Measurements from ENCODE around the gene RUBCN.

RUBCN gene

DNA sequence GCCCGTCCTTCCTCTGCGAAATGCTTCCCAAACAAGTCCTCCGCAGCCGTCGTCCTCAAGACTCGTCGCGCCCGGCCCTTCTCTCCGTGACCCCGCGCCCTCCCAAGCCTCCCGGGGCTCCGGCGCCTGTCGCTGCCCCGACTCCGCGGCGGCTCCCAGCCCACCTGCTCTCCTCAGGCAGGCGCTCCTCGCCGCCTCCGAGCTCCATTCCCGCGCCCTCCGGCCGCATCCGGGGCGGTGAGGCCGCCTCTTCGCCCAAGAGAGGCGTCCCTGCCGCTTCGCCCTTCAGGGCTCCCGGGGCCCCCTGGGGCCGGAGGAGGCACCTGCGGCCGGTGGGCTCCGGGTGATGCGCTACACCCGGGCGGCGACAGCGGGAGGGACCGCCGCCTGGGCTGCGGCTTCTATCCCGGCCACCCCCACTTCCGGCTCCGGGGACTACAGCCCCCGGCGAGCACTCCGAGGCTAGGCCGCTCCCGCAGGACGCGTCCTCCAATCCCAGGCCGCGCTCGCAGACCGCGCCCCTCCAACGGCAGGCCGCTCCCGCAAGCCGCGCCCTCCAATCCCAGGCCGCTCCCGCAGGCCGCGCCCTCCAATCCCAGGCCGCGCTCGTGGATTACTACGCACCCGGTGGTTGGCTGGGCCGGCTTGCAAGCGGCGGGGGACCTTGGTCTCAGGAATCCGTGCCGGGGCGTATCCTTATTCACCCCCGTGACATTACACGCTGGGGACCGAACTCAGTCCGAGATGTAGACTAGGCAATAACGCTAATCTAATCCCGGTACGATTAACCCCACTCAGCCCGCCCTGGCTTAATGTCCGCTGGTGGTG lies at the start of gene RUBCN:
TSS of gene RUBCN (minus strand) at position 414 of the 828 bp plus-strand sequence. CDS start at position 229, 185 bp downstream.
- FAIRE-seq = no peak

DNA sequence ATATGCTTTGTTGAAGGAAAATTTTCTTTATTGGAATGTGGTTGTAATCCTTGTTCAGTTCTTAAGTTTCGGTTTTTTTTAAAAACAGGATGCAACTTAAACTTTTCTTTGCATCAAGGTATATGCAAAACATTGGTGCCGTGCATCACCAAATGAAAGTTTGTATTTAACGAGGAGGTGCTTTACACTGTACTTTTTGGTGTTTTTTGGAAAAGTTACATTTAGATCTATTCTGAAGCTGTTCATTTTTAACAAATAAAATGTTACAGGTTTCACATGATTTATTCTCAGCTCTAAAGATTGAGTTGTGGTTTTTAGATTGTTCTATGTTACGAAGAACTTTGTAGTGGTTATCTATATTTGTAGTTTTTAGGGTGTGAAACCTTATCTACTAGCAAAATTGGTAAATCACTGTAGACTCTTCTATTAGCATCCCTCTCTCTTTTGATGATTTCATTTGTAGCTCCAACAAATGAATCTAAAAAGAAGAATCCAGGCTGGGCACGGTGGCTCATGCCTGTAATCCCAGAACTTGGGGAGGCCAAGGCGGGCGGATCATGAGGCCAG lies 47.4 kb upstream of the RUBCN start:
- no peak for FAIRE-seq

DNA sequence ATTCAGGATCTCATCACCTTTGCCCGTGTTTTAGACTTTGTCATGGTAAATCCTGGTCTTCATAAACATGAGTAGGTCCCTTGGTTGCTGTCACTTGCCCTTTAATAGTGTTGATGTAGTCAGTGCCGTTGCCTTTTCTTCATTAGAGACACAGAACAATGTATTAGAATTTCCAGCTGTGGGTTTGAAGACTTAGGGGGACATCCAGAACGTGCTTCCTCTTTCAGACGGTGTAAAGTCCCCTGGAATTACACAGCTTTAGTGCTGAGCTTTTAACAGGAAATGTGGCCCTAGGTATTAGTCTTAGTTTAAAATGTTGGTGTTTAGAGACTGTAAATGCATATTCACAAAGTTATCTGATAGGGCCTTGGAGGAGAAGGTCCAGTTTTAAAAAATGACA lies 45.5 kb upstream of the RUBCN start:
- no peak for FAIRE-seq

DNA sequence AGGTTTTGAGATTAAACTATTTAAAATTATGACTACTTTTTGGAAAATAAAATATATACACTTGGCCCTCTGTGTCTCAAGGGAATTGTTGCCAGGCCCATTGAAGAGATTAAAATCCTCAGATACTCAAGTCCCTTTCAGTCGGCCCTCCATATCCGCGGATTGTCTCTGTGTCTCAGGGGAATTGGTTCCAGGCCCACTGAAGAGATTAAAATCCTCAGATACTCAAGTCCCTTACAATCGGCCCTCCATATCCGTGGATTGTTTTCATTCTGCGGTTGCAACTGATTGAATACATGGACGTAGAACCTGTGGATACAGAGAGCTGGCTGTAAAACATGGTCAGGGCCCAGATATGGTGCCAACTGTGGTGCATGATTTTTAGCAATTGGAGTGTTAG lies 38.6 kb upstream of the RUBCN start:
- no peak for FAIRE-seq

DNA sequence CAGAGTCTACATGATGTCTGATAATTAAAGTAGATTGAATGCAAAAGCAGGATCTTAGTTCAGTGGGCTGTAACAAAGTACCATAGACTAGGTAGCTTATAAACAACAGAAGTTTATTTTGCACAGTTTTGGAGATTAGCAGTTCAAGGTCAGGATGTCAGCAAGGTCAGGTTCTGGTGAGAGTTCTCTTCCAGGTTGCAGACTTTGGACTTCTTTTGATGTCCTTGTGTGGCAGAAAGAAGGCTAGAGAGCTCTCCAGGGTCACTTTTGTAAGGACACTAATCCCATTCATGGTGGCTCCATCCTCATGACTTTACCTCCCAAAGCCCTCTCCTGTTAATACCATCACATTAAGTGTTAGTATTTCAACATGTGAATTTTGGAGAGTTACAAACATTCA lies 25.1 kb upstream of the RUBCN start:
- no peak for FAIRE-seq

DNA sequence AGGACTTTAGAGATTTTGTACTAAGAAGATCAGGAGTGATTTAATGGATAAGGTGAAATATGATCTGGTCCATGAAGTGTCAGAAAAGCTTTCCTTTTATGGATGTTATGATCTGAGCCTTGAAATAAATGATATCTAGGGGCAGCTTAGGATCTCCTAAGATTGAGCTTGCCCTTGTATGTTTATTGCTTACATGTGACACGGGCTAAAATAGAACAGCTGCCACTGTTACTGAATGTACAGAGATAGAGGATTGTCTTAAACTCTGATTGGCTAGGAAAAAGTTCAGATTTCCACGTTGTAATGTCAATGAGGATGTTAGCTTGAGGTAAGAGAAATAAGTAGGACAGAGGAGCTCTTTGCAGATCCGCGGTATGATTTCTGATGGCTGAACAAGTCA lies 21.8 kb upstream of the RUBCN start:
- FAIRE-seq = no peak

DNA sequence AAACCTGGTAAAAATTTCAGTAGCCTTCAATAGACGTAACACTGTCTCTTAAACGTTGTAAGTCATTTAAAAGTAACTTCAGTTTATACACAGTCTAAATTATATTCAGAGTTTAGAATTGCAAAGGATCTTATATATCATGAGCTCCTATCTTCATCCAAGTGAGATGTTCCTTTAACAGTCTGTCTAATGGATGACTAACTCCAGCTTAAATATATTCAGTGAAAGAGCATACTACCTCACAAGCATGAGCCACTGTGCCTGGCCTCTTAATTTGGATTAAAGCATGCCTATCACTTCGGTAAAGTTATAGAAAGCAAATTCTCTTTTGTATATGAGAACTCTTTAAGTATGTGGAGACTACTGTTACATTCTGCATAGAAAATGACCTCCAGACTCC lies 20.0 kb upstream of the RUBCN start:
- FAIRE-seq = no peak

DNA sequence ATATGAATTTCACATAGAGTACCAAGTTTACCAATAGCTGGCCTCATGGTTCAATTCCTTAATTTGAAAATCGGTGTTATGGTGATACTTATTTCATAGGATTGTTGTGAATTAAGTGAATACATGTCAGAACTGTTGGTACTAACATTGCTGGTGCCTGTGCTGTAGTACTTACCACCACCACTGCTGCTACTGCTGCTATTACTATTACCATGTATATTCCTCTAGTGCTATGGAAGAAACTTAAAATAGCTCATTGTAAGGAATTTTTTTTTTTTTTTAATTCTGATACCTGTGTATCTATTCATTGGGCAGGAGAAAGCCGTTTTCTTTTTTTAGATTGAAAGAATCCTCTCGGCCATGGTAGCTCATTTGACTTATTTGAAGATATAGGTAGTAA lies 16.6 kb upstream of the RUBCN start:
- no peak for FAIRE-seq

DNA sequence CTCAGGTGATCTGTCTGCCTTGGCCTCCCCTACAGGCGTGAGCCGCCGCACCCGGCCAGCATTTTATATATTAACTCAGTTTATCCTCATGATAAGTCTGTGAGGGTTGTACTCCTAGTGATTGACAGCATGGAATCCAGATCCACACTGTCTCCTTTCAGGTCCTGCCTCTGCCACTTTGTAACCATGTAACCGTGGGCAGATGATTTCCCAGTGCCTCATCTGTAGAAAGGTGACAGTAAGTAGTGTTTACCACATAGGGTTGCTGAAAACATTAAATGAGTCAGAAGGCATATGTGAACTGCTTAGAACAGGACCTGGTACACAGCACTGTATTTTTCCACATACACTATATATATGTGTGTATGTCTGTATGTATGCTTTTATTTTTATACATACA lies 15.4 kb upstream of the RUBCN start:
- no peak for FAIRE-seq

DNA sequence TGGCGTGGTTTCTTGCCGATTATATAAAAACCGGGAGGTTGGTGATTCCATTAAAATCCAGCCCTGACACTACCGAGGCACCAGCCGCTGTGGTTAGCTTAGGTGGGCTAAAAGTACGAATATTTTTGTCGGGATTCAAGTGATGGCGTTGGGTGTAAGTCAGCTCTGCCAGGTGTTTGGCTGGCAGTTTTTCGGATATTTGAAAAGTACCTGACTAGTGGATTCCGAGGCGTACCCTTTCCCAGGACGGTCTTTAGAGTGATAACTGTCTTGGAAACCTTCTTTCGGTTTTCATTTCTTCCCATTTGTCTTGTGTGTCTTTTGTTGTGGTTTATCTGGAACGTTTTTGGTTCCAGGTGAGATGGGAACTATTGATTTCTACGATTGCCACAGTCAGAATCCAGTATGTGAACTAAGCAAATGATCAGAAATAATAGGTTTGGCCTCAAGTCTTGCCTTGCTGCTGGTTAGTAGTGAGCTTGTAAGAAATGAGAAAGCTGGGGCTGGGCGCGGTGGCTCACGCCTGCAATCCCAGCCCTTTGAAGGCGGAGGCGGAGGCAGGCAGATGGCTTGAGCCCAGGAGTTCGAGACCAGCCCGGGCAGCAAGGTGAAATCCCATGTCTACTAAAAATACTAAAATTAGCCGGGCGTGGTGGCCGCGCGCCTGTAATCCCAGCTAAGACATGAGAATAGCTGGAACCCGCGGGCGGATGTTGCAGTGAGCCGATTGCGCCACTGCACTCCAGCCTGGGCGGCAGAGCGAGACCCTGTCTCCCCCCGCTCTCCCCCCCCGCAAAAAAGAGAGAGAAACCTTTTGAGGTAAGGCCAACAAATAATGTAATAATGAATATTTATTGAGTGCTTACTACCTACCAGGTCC lies 14.4 kb upstream of the RUBCN start:
- FAIRE-seq = no peak

DNA sequence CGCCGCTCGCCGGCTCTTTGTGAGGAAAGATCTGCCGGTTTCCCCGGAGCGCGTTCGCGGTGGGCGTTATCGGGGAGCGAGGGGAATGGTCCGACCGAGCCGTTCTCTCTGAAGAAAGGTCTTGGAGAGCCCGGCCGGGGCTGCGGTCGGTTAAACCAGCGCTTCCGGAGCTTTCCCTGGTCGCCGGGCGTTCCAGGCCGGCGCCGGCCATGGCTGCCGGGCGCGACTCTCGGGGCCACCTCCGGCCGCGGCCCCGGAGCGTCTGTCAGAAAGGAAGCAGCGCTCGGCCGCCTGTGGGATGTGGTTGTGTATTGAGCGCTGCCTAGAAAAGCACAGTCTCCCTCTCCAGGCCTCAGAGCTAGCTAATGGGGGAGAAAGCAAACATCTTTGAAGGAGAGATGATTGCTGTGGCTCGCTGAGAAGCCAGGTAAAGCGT lies 13.7 kb upstream of the RUBCN start:
- FAIRE-seq = no peak

DNA sequence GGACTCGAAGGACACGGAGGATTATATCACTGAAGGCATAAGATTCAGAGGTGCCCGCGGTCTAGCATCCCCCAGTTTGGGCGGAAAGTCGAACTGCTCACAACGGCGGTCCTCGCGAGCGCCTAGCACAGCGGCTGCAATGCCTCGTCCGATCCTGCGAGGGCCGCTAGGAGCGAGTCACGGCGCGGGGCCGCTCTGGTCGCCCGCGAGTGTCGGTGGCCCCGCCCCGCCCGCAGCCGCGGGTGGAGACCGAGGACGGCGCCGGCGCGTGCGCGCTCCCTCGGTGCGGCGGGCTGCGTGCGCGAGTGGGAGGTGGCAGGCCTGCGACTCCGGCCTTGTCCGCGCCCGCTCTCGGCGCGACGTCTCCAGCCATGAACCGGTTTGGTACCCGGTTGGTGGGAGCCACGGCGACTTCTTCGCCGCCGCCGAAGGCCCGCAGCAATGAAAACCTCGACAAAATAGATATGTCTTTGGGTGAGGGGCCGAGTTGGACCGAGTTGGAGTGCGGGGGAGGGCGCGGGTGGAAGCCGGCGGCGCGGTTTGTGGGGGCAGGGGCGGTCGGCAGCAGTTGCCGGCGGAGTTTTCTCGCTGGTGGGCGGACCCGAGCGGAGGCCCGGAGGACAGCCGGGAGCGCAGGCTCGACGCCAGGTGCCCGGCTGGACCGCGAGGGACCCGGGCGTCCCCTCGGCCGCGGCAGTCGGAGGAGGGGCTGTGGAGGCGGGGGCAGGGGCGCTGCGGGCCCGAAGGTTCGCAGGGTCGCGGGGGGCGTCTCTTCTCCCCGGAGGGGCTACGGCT lies 13.1 kb upstream of the RUBCN start, which contains the start of gene FYTTD1:
TSS of gene FYTTD1 (plus strand) at position 283 of the 795 bp plus-strand sequence. CDS start at position 372, 89 bp downstream.
- no peak for FAIRE-seq

DNA sequence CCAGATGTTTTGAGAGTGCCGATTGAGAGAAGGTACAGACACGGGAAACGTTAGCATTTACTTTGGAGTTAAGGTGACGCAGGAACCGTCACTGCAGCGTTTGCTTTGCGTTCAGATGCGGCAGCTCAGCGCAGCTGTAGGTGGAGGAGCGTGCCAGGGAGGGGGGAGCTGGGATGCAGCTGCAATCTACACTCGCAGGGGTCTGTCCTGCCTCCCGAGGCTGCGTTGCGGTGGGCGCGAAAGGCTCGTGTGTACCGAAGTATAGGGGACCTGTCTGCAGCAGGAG lies 12.6 kb upstream of the RUBCN start:
- FAIRE-seq = no peak

DNA sequence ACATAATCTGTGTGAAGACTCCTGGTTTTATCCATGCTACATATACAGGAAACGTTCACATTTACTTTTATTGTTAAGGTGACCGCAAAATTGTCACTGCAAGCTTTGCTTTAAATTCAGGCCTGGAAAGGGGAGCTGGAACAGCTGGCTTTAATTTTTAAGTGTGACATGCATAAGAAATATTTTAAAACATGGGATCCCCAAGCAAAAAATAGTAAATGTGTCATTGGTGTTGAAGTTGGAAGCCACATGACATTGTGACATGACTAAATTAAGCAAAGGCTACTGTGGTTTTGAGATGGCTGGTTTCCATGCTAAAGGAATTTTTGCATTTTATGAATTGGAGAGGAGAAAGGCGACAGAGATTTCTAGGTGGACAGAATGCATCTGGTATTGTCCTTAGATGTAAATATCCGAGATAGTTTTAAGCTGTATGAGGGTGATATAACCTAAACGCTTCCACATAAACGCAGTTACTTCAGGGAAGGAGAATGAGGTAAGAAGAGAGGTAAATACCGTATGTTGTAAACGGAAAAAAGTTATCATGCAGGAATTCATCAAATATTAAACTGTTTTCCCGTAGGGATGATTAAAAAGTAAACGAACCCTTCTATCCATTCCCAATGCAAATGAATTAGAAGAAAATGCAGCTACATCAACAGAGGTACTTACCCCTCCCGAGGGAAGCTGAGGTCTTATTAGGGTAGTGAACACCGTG lies 12.1 kb upstream of the RUBCN start:
- no peak for FAIRE-seq

DNA sequence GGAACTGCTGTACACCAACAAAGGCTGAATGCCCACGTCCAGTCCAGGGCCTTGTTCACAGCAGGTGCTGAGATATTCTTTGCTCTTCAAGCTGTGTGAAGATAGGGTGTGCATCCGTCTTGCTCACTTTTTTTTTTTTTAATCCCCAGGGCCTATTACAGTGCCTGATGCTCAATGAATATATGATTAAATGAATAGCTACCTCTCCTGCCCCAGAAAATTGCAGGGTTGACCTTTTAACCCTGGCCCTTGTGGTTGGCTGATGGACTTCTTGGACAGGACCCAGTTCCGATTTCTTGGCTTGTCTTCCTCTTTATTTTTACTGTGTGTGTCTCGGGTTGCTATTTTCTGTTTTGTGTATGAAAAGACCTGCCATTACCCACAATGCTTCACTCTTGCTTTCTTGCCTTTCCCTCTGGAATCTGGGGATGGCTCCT lies 10.1 kb upstream of the RUBCN start:
- FAIRE-seq = no peak

DNA sequence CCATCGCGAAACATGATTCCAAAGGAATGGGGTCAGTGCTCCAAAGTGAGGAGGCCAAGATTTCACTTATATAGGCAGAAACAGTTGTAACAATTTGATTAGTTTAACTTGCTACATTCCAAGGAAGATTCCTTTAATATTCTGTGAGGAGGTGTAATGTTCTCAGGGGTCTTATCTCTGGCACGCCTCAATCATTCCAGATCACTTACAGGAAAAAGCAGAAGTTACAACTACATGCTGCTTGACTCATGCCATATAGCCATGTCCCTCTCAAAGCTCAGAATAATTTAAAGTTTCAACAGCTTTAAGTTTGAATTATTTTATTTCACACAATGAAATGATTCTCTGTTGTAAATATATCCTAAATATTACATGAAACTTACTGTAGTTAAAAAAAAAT lies 9.5 kb upstream of the RUBCN start:
- FAIRE-seq = no peak

DNA sequence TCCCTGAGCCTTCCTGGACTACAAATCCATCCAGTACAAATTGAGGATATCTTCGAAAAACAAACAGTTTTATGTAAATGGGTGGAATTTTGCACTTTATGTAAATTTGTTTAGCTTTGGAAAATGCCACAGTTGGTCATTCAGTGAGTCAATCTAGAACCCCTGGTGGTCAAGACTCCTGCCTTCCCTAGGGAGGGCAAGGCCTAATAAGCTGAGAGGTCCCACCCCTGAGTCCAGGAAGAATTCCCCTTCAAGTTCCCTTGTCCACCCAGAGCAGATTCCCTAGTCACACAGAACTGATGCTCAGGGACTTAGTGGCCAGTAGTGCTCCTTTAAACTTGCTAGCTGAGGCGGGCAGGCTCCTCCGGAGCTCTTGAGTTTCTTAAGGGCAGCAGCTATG lies 6.1 kb upstream of the RUBCN start:
- FAIRE-seq = no peak

DNA sequence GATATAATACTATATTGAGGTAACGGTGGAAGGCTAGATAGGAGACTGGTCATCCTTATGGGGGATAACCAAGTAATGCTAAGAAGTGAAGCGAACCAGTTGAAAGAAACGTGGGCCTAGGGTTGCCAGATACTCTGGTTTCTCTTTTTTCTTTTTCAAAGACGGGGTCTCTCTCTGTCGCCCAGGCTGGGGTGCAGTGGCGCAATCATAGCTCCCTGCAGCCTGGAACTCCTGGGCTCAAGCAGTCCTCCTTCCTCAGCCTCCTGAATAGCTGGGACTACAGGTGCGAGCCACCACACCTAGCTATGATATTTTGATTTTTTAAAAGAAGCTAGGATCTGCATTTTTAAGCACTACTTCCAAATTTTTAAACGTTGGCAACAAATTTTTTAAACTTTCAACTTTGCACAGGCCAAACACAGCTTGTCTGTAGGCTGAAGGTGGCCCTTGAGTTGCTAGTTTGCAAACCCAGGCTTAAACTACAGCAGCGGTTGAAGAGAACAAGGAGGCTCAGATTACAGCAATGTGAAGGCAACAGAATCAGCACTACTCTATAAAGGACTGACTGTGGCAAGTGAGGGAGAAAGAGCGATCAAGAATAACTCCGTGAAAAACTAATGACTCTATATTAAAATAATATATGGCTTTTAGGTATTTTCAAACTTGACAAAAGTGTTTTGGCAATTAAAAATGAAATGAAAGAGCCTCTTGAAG lies 1.2 kb upstream of the RUBCN start:
- no peak for FAIRE-seq

DNA sequence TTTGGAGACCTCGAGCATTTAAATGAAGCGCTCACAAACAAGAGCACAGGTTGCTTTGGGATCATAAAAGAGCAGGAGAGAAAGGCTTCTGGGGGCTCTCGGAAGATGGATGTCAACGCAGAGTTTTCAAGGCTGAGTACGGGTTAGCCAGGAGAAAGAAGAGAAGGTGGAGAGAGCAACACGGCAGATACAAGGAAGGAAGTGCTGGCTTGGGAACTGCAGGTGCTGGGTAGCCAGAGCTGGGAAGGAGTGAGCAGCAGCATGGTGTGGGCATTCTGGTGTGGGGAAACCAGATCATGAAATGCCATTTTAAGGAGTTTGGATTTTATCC lies 580 bp upstream of the RUBCN start:
- FAIRE-seq = no peak

DNA sequence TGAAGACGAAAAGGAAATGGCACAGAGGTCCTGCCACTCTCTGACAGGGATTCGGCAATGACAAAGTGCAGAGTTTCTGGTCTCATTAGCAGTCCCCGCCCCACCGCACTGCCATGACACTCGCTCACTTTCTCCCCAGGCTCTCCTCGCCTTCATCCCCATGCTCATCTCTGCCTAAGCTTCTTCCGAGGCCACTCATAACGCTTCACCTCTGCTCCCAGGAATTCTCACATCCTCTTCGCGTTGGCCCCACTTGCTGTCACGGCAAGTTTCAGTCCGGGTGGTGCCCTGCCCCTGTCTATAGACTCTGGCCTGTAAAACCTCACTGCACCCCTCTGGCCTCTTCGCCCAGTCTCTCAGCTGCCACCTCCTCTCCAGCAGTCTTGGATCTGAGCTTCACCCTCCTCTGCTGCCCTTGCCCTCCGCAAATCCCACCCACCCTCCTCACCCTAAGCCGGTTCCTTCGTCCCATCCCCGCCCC lies 654 bp downstream of the RUBCN start:
- FAIRE-seq = no peak

DNA sequence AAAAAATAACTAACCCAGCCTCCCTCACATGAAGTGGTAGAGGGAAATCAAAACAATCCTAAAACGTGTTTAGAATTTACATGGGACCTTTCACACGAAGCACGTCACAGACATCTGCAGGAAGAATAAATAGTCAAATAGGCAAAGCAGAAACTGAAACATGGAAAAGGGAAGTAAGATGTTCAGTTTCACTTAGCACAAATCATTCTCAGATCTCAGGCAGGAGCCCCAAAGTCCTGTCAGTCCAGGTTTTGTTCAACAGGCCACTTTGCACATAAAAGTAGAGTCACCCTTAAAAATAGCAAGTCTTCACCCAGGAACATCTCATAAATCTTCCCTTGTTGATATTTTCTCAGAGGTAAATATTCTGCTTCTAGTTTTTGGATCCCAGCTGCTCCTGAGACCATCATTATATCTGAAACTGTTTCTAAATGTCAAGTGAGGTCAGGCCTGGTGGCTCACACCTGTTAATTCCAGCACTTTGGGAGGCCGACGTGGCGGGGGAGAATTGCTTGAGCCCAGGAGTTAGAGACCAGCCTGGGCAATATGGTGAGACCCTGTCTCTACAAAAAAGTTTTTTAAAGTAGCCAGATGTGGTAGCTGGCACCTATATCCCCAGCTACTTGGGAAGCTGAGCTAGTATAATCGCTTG lies 1.9 kb downstream of the RUBCN start:
- no peak for FAIRE-seq

Measured in endometrium (tissue), 2 donors.